GM12878 (cell line): ENCODE measurements around the gene SLX4. TPM values are rescaled to one million over a fixed set of nuclear protein-coding genes. Genes with fewer than 3 reads are reported as not detected.
A peak's percentile ranks its signal among the peaks of the same experiment; 100 is the strongest.

Experiments
- BCL11A ChIP-seq: IDR thresholded peaks from 2 replicates; pipeline ENCODE4 v1.6.1; 2011; ENCODE audit warnings: low read depth, low read length
- EGR1 ChIP-seq, 2 experiments: IDR thresholded peaks; 1 replicate in 1 of 2; 2 replicates in 1 of 2; pipeline ENCODE4 v1.6.1; 2011 to 2012; ENCODE audit warnings: low read depth in 2 of 2, low read length in 2 of 2, borderline replicate concordance in 1 of 2, mild to moderate bottlenecking in 1 of 2, moderate library complexity in 1 of 2
- GABPA ChIP-seq: IDR thresholded peaks from 2 replicates; pipeline ENCODE4 v1.6.1; 2014; ENCODE audit warnings: antibody characterized with exemption, low read depth, mild to moderate bottlenecking, inconsistent platforms
- HSF1 ChIP-seq: fragments of 150-350 bp; IDR thresholded peaks from 2 replicates; pipeline ENCODE4 v1.6.1; 2014; ENCODE audit warnings: mild to moderate bottlenecking, low read depth, low read length
- KLF5 ChIP-seq: fragments of 450-650 bp; IDR thresholded peaks from 2 replicates; pipeline ENCODE4 v1.6.1; 2014; ENCODE audit warnings: mild to moderate bottlenecking; ENCODE audit not compliant: partially characterized antibody
- MEF2B ChIP-seq: fragments of 450-650 bp; IDR thresholded peaks from 2 replicates; pipeline ENCODE4 v1.6.1; 2018; ENCODE audit warnings: mild to moderate bottlenecking, moderate library complexity; ENCODE audit not compliant: partially characterized antibody, poor library complexity, severe bottlenecking
- NR2C1 ChIP-seq: fragments of 450-650 bp; IDR thresholded peaks from 2 replicates; pipeline ENCODE4 v1.6.1; 2017; ENCODE audit warnings: antibody characterized with exemption, mild to moderate bottlenecking, moderate library complexity
- NRF1 ChIP-seq: conservative IDR thresholded peaks from 2 replicates; pipeline ENCODE4 v1.6.1; 2011; ENCODE audit warnings: mild to moderate bottlenecking, low read depth, low read length, improper control_type of control experiment
- PML ChIP-seq: IDR thresholded peaks from 2 replicates; pipeline ENCODE4 v1.6.1; 2012; ENCODE audit warnings: low read length, inconsistent platforms
- POLR2A ChIP-seq: IDR thresholded peaks from 2 replicates; pipeline ENCODE4 v1.6.1; 2011; ENCODE audit warnings: low read depth, mild to moderate bottlenecking, low read length
- RUNX3 ChIP-seq: IDR thresholded peaks from 2 replicates; pipeline ENCODE4 v1.6.1; 2012; ENCODE audit warnings: low read length, inconsistent platforms
- SUPT20H ChIP-seq: IDR thresholded peaks from 2 replicates; pipeline ENCODE4 v1.6.1; 2011; ENCODE audit warnings: low read depth, mild to moderate bottlenecking, low read length, moderate library complexity, borderline replicate concordance; ENCODE audit not compliant: control insufficient read depth
- SUZ12 ChIP-seq: fragments of 200-600 bp; sonication (generic); IDR thresholded peaks from one replicate; pipeline ENCODE4 v1.6.1; 2018; ENCODE audit warnings: antibody characterized with exemption, mild to moderate bottlenecking; ENCODE audit not compliant: unreplicated experiment
- ZNF217 ChIP-seq: fragments of 450-650 bp; IDR thresholded peaks from 2 replicates; pipeline ENCODE4 v1.6.1; 2017; ENCODE audit warnings: antibody characterized with exemption, mild to moderate bottlenecking
- ZNF384 ChIP-seq: IDR thresholded peaks from 2 replicates; pipeline ENCODE4 v1.6.1; 2012; ENCODE audit warnings: low read depth, mild to moderate bottlenecking, low read length, improper control_type of control experiment, borderline replicate concordance
- polyA plus RNA-seq, 11 experiments: library from polyadenylated mRNA; depleted of rRNA in 4 of 11; unstranded in 6 of 11; stranded (reverse) in 5 of 11; fragments of >200 nt; fragmentation: Nextera tagmentation in 4 of 11; fragmentation: Illumina TruSeq in 1 of 11; extraction: Ambion mirVana in 4 of 11; extraction: Trizol in 1 of 11; gene quantifications; 1 replicate in 1 of 11; 2 replicates in 10 of 11; pipeline versions ENCODE4 v1.2.1 to v1.2.3, GENCODE V29; 2011 to 2016; ENCODE audit warnings: inconsistent platforms in 2 of 11, missing spikeins in 2 of 11, low read depth in 1 of 11
- total RNA-seq, 4 experiments: library from RNA; depleted of rRNA in 3 of 4; stranded (reverse); fragments of >200 nt in 3 of 4; fragmentation: Illumina TruSeq in 1 of 4; extraction: Trizol in 1 of 4; gene quantifications; 2 replicates each; pipeline versions ENCODE4 v1.2.1 to v1.2.3, GENCODE V29; 2013 to 2021
- TF ChIP-seq, protein P1 (sequence below): fragments of 450-650 bp; IDR thresholded peaks from 2 replicates; pipeline ENCODE4 v1.6.1; 2017; ENCODE audit warnings: mild to moderate bottlenecking, moderate library complexity

The SLX4 gene
- total and polyA plus RNA-seq, 10 of the 15 experiments (the other 5 are each of a cell fraction or from before 2014, with no cell fraction given): 0.18 to 12.3 (median 4.8) TPM

DNA sequence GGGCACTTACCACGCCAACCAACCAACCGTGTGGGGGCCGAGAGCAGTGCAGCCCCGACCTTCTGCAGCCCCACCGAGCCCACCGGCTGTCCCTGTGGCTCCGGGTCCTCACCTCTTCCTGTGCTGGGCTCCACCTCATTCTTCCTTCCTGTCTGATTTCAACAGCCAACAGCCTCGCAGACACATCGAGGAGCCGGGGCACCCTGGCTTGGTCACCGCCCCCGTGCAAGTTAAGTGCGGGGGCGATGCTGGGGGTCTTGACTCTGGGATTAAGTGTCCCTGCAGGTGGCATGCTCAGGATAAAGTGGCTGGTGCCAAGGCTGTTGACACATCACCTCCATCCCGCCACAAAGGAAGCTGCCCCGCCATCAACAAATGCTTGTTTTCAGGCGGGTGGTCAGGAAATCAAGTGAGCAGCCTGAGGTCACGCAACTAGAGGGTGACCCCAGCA is 34.1 kb downstream of the SLX4 start, which contains the start of gene NLRC3 (continued):
- TF ChIP-seq, protein P1, sequence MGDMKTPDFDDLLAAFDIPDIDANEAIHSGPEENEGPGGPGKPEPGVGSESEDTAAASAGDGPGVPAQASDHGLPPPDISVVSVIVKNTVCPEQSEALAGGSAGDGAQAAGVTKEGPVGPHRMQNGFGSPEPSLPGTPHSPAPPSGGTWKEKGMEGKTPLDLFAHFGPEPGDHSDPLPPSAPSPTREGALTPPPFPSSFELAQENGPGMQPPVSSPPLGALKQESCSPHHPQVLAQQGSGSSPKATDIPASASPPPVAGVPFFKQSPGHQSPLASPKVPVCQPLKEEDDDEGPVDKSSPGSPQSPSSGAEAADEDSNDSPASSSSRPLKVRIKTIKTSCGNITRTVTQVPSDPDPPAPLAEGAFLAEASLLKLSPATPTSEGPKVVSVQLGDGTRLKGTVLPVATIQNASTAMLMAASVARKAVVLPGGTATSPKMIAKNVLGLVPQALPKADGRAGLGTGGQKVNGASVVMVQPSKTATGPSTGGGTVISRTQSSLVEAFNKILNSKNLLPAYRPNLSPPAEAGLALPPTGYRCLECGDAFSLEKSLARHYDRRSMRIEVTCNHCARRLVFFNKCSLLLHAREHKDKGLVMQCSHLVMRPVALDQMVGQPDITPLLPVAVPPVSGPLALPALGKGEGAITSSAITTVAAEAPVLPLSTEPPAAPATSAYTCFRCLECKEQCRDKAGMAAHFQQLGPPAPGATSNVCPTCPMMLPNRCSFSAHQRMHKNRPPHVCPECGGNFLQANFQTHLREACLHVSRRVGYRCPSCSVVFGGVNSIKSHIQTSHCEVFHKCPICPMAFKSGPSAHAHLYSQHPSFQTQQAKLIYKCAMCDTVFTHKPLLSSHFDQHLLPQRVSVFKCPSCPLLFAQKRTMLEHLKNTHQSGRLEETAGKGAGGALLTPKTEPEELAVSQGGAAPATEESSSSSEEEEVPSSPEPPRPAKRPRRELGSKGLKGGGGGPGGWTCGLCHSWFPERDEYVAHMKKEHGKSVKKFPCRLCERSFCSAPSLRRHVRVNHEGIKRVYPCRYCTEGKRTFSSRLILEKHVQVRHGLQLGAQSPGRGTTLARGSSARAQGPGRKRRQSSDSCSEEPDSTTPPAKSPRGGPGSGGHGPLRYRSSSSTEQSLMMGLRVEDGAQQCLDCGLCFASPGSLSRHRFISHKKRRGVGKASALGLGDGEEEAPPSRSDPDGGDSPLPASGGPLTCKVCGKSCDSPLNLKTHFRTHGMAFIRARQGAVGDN: no peak
- no peak for TF ChIP-seq SUZ12
- TF ChIP-seq NR2C1: no peak
- TF ChIP-seq SUPT20H: no peak
- TF ChIP-seq POLR2A: peak; percentile 89
- TF ChIP-seq NRF1: no peak
- TF ChIP-seq HSF1: no peak
- TF ChIP-seq ZNF384: no peak
- peak; percentile 34 for TF ChIP-seq RUNX3
- TF ChIP-seq BCL11A: no peak
- no peak for TF ChIP-seq GABPA
- TF ChIP-seq ZNF217: no peak
- peak in 1 of 2 experiments; percentile 83; a peak in 2 of 3 replicates for TF ChIP-seq EGR1 (IDR thresholded peaks at IDR 0.05; ENCODE audit: borderline replicate concordance in 1 of 2, low read depth in 2 of 2, low read length in 2 of 2)
- no peak for TF ChIP-seq PML
- TF ChIP-seq KLF5: no peak
- TF ChIP-seq MEF2B: no peak
